GM12878 (cell line): ENCODE measurements around the gene ZDHHC22. TPM values are rescaled to one million over a fixed set of nuclear protein-coding genes. Genes with fewer than 3 reads are reported as not detected.
A peak's percentile ranks its signal among the peaks of the same experiment; 100 is the strongest.

Source experiments
- ATAC-seq: fragments of 200-7000 bp; cut with Tn5 transposase; 3 replicates; pipeline ENCODE4 v1.9.1; 2020; ENCODE audit warnings: mild to moderate bottlenecking, moderate library complexity
- BruUV-seq: library from RNA; stranded (reverse); fragments of 400-500 nt; replicated peaks from 2 replicates; lab custom pipeline; 2021; lab: Mats Ljungman, UMichigan
- CTCF ChIA-PET: fragments of 300-600 bp; sonication (Branson Sonifier 250); formaldehyde crosslinking; extraction: SDS; loops from one replicate; lab custom pipeline; 2021; ENCODE audit warnings: inconsistent platforms; lab: Yijun Ruan, JAX
- POLR2A ChIA-PET: fragments of 350-600 bp; formaldehyde crosslinking; extraction: SDS; loops from one replicate; lab custom pipeline; 2021; ENCODE audit warnings: inconsistent platforms; lab: Charles Lee
- RAD21 ChIA-PET: fragments of 300-600 bp; sonication (Branson Sonifier 250); formaldehyde crosslinking; loops from one replicate; lab custom pipeline; 2023; ENCODE audit warnings: antibody characterized with exemption; ENCODE audit not compliant: unreplicated experiment; lab: Charles Lee
- SMC1A ChIA-PET: fragments of 300-600 bp; sonication (Branson Sonifier 250); formaldehyde crosslinking; loops from one replicate; lab custom pipeline; 2023; ENCODE audit not compliant: unreplicated experiment, uncharacterized antibody; lab: Charles Lee
- DNase-seq: peaks from one replicate; pipeline ENCODE4 v3.0.0-alpha.2; 2011; ENCODE audit warnings: low read depth, low spot score
- FAIRE-seq: peaks from 3 replicates; lab custom pipeline; 2011; peaks lifted over from hg19 to GRCh38; lab: Jason Lieb, UNC
- H2AFZ ChIP-seq: 2 replicates; pipeline ENCODE4 v1.6.0; 2011; ENCODE audit warnings: low read depth, low read length, control low read depth; ENCODE audit not compliant: control insufficient read depth
- H3K27ac ChIP-seq: 2 replicates; pipeline ENCODE4 v1.5.1; 2011; ENCODE audit warnings: control low read depth; ENCODE audit not compliant: control insufficient read depth, insufficient read depth
- H3K27me3 ChIP-seq, 2 experiments: replicated peaks in 1 of 2; 2 replicates each; pipeline versions ENCODE4 v1.6.0 to v1.6.1; 2011; ENCODE audit warnings: low read length in 1 of 2; ENCODE audit not compliant: control insufficient read depth in 2 of 2, insufficient read depth in 2 of 2
- H3K36me3 ChIP-seq, 2 experiments: 2 replicates each; pipeline ENCODE4 v1.5.1; 2011; ENCODE audit warnings: low read length in 1 of 2; ENCODE audit not compliant: control insufficient read depth in 2 of 2, insufficient read depth in 2 of 2
- H3K4me1 ChIP-seq: 2 replicates; pipeline ENCODE4 v1.6.1; 2011; ENCODE audit warnings: mild to moderate bottlenecking, low read length, moderate library complexity, mixed read lengths; ENCODE audit not compliant: control insufficient read depth, insufficient read depth
- H3K4me2 ChIP-seq: 2 replicates; pipeline ENCODE4 v1.6.0; 2011; ENCODE audit warnings: control low read depth; ENCODE audit not compliant: control insufficient read depth, insufficient read depth
- H3K4me3 ChIP-seq: fragments of 200-600 bp; sonication (generic); 2 replicates; pipeline ENCODE4 v1.5.1; 2016
- H3K79me2 ChIP-seq: 2 replicates; pipeline ENCODE4 v1.6.0; 2011; ENCODE audit warnings: low read length; ENCODE audit not compliant: control insufficient read depth, insufficient read depth
- H3K9ac ChIP-seq: 2 replicates; pipeline ENCODE4 v1.8.0; 2011; ENCODE audit warnings: low read length, control low read depth, mixed read lengths; ENCODE audit not compliant: control insufficient read depth, insufficient read depth
- H3K9me3 ChIP-seq: replicated peaks from 3 replicates; pipeline ENCODE4 v1.5.1; 2011; ENCODE audit warnings: mild to moderate bottlenecking, low read length; ENCODE audit not compliant: control insufficient read depth, insufficient read depth
- H4K20me1 ChIP-seq: 2 replicates; pipeline ENCODE4 v1.6.0; 2011; ENCODE audit not compliant: control insufficient read depth, insufficient read depth
- BHLHE40 ChIP-seq, 2 experiments: fragments of 450-650 bp in 1 of 2; IDR thresholded peaks; 2 replicates each; pipeline ENCODE4 v1.6.1; 2011 to 2017; ENCODE audit warnings: low read depth in 2 of 2, borderline replicate concordance in 1 of 2, improper control_type of control experiment in 1 of 2, low read length in 1 of 2, mild to moderate bottlenecking in 1 of 2
- BMI1 ChIP-seq: fragments of 450-650 bp; IDR thresholded peaks from 2 replicates; pipeline ENCODE4 v1.6.1; 2016; ENCODE audit warnings: mild to moderate bottlenecking, moderate library complexity, borderline replicate concordance
- BRCA1 ChIP-seq: IDR thresholded peaks from 2 replicates; pipeline ENCODE4 v1.6.1; 2011; ENCODE audit warnings: low read depth, low read length, improper control_type of control experiment
- ESRRA ChIP-seq: IDR thresholded peaks from 2 replicates; pipeline ENCODE4 v1.6.1; 2012; ENCODE audit warnings: mild to moderate bottlenecking, low read length, improper control_type of control experiment
- FOS ChIP-seq: IDR thresholded peaks from 3 replicates; pipeline ENCODE4 v1.6.1; 2011; ENCODE audit warnings: borderline replicate concordance; ENCODE audit not compliant: insufficient read length; ENCODE audit errors: extremely low read depth
- FOXM1 ChIP-seq: IDR thresholded peaks from 2 replicates; pipeline ENCODE4 v1.6.1; 2012; ENCODE audit warnings: low read depth, mild to moderate bottlenecking, inconsistent platforms, low read length, moderate library complexity
- HDAC6 ChIP-seq: fragments of 200-600 bp; sonication (generic); IDR thresholded peaks from one replicate; pipeline ENCODE4 v1.8.0; 2017; ENCODE audit warnings: antibody characterized with exemption; ENCODE audit not compliant: unreplicated experiment
- IRF4 ChIP-seq: IDR thresholded peaks from 2 replicates; pipeline ENCODE4 v1.6.1; 2011; ENCODE audit warnings: low read depth, low read length
- JUNB ChIP-seq: IDR thresholded peaks from 2 replicates; pipeline ENCODE4 v1.6.1; 2016; ENCODE audit warnings: antibody characterized with exemption, mild to moderate bottlenecking
- KDM1A ChIP-seq: fragments of 200-600 bp; sonication (generic); IDR thresholded peaks from 2 replicates; pipeline ENCODE4 v1.6.1; 2016; ENCODE audit warnings: borderline replicate concordance
- MYB ChIP-seq: fragments of 150-350 bp; IDR thresholded peaks from 2 replicates; pipeline ENCODE4 v1.6.1; 2014; ENCODE audit warnings: mild to moderate bottlenecking, low read depth, low read length, borderline replicate concordance
- RAD21 ChIP-seq: IDR thresholded peaks from 2 replicates; pipeline ENCODE4 v1.6.1; 2011; ENCODE audit warnings: mild to moderate bottlenecking, low read depth, low read length, moderate library complexity; ENCODE audit not compliant: insufficient read depth
- RUNX3 ChIP-seq: IDR thresholded peaks from 2 replicates; pipeline ENCODE4 v1.6.1; 2012; ENCODE audit warnings: low read length, inconsistent platforms
- SMARCA5 ChIP-seq: fragments of 450-650 bp; IDR thresholded peaks from 2 replicates; pipeline ENCODE4 v1.6.1; 2017; ENCODE audit warnings: mild to moderate bottlenecking
- SMC3 ChIP-seq: IDR thresholded peaks from 2 replicates; pipeline ENCODE4 v1.6.1; 2011; ENCODE audit warnings: low read length, improper control_type of control experiment, borderline replicate concordance
- TCF12 ChIP-seq: IDR thresholded peaks from 2 replicates; pipeline ENCODE4 v1.6.1; 2011; ENCODE audit warnings: low read depth, mild to moderate bottlenecking, low read length
- YY1 ChIP-seq: IDR thresholded peaks from 2 replicates; pipeline ENCODE4 v1.6.1; 2011; ENCODE audit warnings: low read depth, mild to moderate bottlenecking, low read length
- ZNF384 ChIP-seq: IDR thresholded peaks from 2 replicates; pipeline ENCODE4 v1.6.1; 2012; ENCODE audit warnings: low read depth, mild to moderate bottlenecking, low read length, improper control_type of control experiment, borderline replicate concordance
- WGBS: methylation state at CpG from one replicate; pipeline ENCODE4 v1.1.6; 2016; ENCODE audit warnings: low lambda C conversion rate; ENCODE audit not compliant: insufficient replicate concordance, insufficient coverage; ENCODE audit errors: missing lambda C conversion rate; 5-methylcytosine and 5-hydroxymethylcytosine counted together
- in situ Hi-C: fragments of 300-500 bp; cut with MboI; formaldehyde crosslinking; loops from 9 replicates; pipeline ENCODE4 v1.14.3; 2018; ENCODE audit warnings: mixed read lengths
- intact Hi-C: fragments of 100-400 bp; cut with micrococcal nuclease; formaldehyde crosslinking; loops from one replicate; pipeline ENCODE4 v1.14.2; 2022; ENCODE audit not compliant: unreplicated experiment
- polyA plus RNA-seq, 11 experiments: library from polyadenylated mRNA; depleted of rRNA in 4 of 11; unstranded in 6 of 11; stranded (reverse) in 5 of 11; fragments of >200 nt; fragmentation: Nextera tagmentation in 4 of 11; fragmentation: Illumina TruSeq in 1 of 11; extraction: Ambion mirVana in 4 of 11; extraction: Trizol in 1 of 11; gene quantifications; 1 replicate in 1 of 11; 2 replicates in 10 of 11; pipeline versions ENCODE4 v1.2.1 to v1.2.3, GENCODE V29; 2011 to 2016; ENCODE audit warnings: inconsistent platforms in 2 of 11, missing spikeins in 2 of 11, low read depth in 1 of 11
- total RNA-seq, 4 experiments: library from RNA; depleted of rRNA in 3 of 4; stranded (reverse); fragments of >200 nt in 3 of 4; fragmentation: Illumina TruSeq in 1 of 4; extraction: Trizol in 1 of 4; gene quantifications; 2 replicates each; pipeline versions ENCODE4 v1.2.1 to v1.2.3, GENCODE V29; 2013 to 2021
- TF ChIP-seq, protein P1 (sequence below): IDR thresholded peaks from 2 replicates; pipeline ENCODE4 v1.6.1; 2012; ENCODE audit warnings: low read depth, low read length, improper control_type of control experiment
- TF ChIP-seq, protein P2 (sequence below): IDR thresholded peaks from 2 replicates; pipeline ENCODE4 v1.6.1; 2011; ENCODE audit warnings: low read depth, mild to moderate bottlenecking, low read length, moderate library complexity, borderline replicate concordance; ENCODE audit errors: extremely low read depth
- TF ChIP-seq, protein P3 (sequence below), 3 experiments: IDR thresholded peaks in 2 of 3; conservative IDR thresholded peaks in 1 of 3; 2 replicates each; pipeline ENCODE4 v1.5.1; 2011; ENCODE audit warnings: low read depth in 3 of 3, low read length in 3 of 3, mild to moderate bottlenecking in 3 of 3, control low read depth in 2 of 3, moderate library complexity in 2 of 3, inconsistent platforms in 1 of 3, mixed read lengths in 1 of 3; ENCODE audit not compliant: control insufficient read depth in 2 of 3, insufficient read depth in 1 of 3; ENCODE audit errors: extremely low read depth in 1 of 3

The ZDHHC22 gene
- total and polyA plus RNA-seq, 10 of the 15 experiments (the other 5 are each of a cell fraction or from before 2014, with no cell fraction given) = 0.06 TPM; not detected in 9

DNA sequence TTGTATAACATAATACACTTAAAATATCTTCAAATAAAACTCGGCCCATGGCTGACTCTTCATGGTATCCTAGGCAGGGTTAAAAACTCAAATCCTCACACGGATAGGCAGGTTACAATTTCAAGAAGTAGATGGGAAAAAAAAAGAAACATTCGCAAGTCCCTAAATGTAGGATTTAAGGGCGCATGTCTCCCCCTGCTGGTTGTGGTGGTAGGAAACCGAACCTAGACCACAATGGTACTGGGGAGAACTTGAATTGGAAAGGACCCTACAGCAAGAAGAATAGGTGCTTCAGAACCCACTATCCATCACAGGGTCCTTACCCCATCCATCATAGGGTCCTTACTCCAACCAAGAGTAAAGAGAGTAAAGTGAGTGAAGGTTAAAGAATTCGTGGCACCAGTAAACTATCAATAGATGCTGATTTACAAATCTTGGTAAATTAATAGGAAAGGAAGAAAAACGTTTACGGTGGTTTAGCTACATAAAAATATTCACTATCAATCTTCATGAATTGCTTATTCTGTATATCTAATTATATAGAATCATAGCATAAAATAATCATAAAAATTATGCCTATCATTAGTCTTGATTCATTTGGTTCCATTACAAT, 46.8 kb downstream of the ZDHHC22 start:
- in situ Hi-C loops = no loop called here
- POLR2A ChIA-PET = interaction anchor here (0.6 to 6.9 kb wide), 6 partner anchors 9 to 390 kb away, joined by 3 to 68 read pairs (median 4); no protein-coding TSS in a partner anchor
- peak; percentile 86 for FAIRE-seq
- TF ChIP-seq JUNB (no peak; the same call in 1 of the 2 replicates), RUNX3 (peak; percentile 94), RAD21 (peak; percentile 94), BMI1 (no peak), TCF12 (no peak), FOS (no peak), BHLHE40 (IDR thresholded peaks at IDR 0.05; ENCODE audit: borderline replicate concordance in 1 of 2, low read depth in 2 of 2, low read length in 1 of 2) (no peak), IRF4 (peak; percentile 70; the same call in 1 of the 2 replicates), ESRRA (no peak), MYB (no peak), SMC3 (peak; percentile 86), ZNF384 (peak; percentile 94), HDAC6 (no peak), BRCA1 (no peak), FOXM1 (0 out of 2 replicates have a peak, but pooled peaks have one; percentile 20), KDM1A (no peak), YY1 (peak; percentile 62; the same call in 1 of the 2 replicates), SMARCA5 (peak; percentile 29; the same call in 1 of the 2 replicates)
- TF ChIP-seq, protein P1, sequence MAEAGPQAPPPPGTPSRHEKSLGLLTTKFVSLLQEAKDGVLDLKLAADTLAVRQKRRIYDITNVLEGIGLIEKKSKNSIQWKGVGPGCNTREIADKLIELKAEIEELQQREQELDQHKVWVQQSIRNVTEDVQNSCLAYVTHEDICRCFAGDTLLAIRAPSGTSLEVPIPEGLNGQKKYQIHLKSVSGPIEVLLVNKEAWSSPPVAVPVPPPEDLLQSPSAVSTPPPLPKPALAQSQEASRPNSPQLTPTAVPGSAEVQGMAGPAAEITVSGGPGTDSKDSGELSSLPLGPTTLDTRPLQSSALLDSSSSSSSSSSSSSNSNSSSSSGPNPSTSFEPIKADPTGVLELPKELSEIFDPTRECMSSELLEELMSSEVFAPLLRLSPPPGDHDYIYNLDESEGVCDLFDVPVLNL = no peak
- TF ChIP-seq, protein P2, sequence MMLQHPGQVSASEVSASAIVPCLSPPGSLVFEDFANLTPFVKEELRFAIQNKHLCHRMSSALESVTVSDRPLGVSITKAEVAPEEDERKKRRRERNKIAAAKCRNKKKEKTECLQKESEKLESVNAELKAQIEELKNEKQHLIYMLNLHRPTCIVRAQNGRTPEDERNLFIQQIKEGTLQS = no peak
- TF ChIP-seq, protein P3, sequence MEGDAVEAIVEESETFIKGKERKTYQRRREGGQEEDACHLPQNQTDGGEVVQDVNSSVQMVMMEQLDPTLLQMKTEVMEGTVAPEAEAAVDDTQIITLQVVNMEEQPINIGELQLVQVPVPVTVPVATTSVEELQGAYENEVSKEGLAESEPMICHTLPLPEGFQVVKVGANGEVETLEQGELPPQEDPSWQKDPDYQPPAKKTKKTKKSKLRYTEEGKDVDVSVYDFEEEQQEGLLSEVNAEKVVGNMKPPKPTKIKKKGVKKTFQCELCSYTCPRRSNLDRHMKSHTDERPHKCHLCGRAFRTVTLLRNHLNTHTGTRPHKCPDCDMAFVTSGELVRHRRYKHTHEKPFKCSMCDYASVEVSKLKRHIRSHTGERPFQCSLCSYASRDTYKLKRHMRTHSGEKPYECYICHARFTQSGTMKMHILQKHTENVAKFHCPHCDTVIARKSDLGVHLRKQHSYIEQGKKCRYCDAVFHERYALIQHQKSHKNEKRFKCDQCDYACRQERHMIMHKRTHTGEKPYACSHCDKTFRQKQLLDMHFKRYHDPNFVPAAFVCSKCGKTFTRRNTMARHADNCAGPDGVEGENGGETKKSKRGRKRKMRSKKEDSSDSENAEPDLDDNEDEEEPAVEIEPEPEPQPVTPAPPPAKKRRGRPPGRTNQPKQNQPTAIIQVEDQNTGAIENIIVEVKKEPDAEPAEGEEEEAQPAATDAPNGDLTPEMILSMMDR (IDR thresholded peaks at IDR 0.05 in 2 of 3, conservative IDR thresholded peaks at IDR 0.05 in 1 of 3; ENCODE audit: control insufficient read depth in 2 of 3, extremely low read depth in 1 of 3, insufficient read depth in 1 of 3, low read depth in 3 of 3, low read length in 3 of 3) = peak; percentile 70 to 87 (median 86)

More for the DNA sequence above, 46.8 kb downstream of the ZDHHC22 start:
- Histone ChIP-seq H3K27me3 (no peaks in the 10 kb centered on the region), H3K4me3 (no peak overlapping the region), H2AFZ (no peak overlapping the region), H3K36me3 (no peaks in the 10 kb centered on the region), H4K20me1 (no peaks in the 10 kb centered on the region), H3K27ac (no peak overlapping the region), H3K9ac (no peak overlapping the region), H3K4me1 (peaks cover 8% of the 10 kb centered on the region; the same call in 1 of the 2 replicates), H3K9me3 (peaks cover 11% of the 10 kb centered on the region), H3K79me2 (peaks cover 10% of the 10 kb centered on the region), H3K4me2 (no peak overlapping the region)
- WGBS = 22% methylated on average over 8 of the region's 8 CpGs
- DNase-seq (no peak), ATAC-seq (peak; percentile 7; the same call in 1 of the 3 replicates)
- intact Hi-C loops = loop anchor here (1.0 to 5.0 kb wide), 4 partner anchors 24 to 382 kb away; no protein-coding TSS in a partner anchor
- RAD21 ChIA-PET = interaction anchor here (0.7 to 13.8 kb wide), 18 partner anchors 9 to 311 kb away, joined by 3 to 199 read pairs (median 8); no protein-coding TSS in a partner anchor
- CTCF ChIA-PET = interaction anchor here (0.6 to 21.9 kb wide), 29 partner anchors 10 to 457 kb away, joined by 3 to 719 read pairs (median 3); no protein-coding TSS in a partner anchor
- no TSS peak for BruUV-seq
- SMC1A ChIA-PET = interaction anchor here (0.7 to 21.4 kb wide), 15 partner anchors 14 to 384 kb away, joined by 3 to 428 read pairs (median 5); no protein-coding TSS in a partner anchor
